GM12878 (cell line): ENCODE measurements around the gene HUNK.

Experiments
- CTCF ChIP-seq, 3 experiments: IDR thresholded peaks in 2 of 3; conservative IDR thresholded peaks in 1 of 3; 2 replicates each; pipeline ENCODE4 v1.5.1; 2011; ENCODE audit warnings: low read depth in 3 of 3, low read length in 3 of 3, mild to moderate bottlenecking in 3 of 3, control low read depth in 2 of 3, moderate library complexity in 2 of 3, inconsistent platforms in 1 of 3, mixed read lengths in 1 of 3; ENCODE audit not compliant: control insufficient read depth in 2 of 3, insufficient read depth in 1 of 3; ENCODE audit errors: extremely low read depth in 1 of 3
- E2F4 ChIP-seq: IDR thresholded peaks from 2 replicates; pipeline ENCODE4 v1.6.1; 2012; ENCODE audit warnings: low read depth, low read length, improper control_type of control experiment
- GABPA ChIP-seq: IDR thresholded peaks from 2 replicates; pipeline ENCODE4 v1.6.1; 2014; ENCODE audit warnings: antibody characterized with exemption, low read depth, mild to moderate bottlenecking, inconsistent platforms
- POLR2A ChIP-seq: IDR thresholded peaks from 2 replicates; pipeline ENCODE4 v1.6.1; 2011; ENCODE audit warnings: low read depth, mild to moderate bottlenecking, low read length
- POLR2AphosphoS5 ChIP-seq: IDR thresholded peaks from 2 replicates; pipeline ENCODE4 v1.6.1; 2011; ENCODE audit warnings: mild to moderate bottlenecking, low read length, inconsistent platforms
- REST ChIP-seq: IDR thresholded peaks from 2 replicates; pipeline ENCODE4 v1.6.1; 2012; ENCODE audit warnings: mild to moderate bottlenecking, low read depth, low read length
- RFX5 ChIP-seq: IDR thresholded peaks from 2 replicates; pipeline ENCODE4 v1.6.1; 2011; ENCODE audit warnings: low read depth, low read length, improper control_type of control experiment
- SMC3 ChIP-seq: IDR thresholded peaks from 2 replicates; pipeline ENCODE4 v1.6.1; 2011; ENCODE audit warnings: low read length, improper control_type of control experiment, borderline replicate concordance
- TCF12 ChIP-seq: IDR thresholded peaks from 2 replicates; pipeline ENCODE4 v1.6.1; 2011; ENCODE audit warnings: low read depth, mild to moderate bottlenecking, low read length
- ZBTB33 ChIP-seq: fragments of 450-650 bp; IDR thresholded peaks from 2 replicates; pipeline ENCODE4 v1.6.1; 2017; ENCODE audit warnings: mild to moderate bottlenecking
- ZNF384 ChIP-seq: IDR thresholded peaks from 2 replicates; pipeline ENCODE4 v1.6.1; 2012; ENCODE audit warnings: low read depth, mild to moderate bottlenecking, low read length, improper control_type of control experiment, borderline replicate concordance

GRCh38 chr21:31869750-31870149 lies 3.1 kb upstream of the HUNK start:
- TF ChIP-seq SMC3, result no peak
- no peak for TF ChIP-seq E2F4
- no peak for TF ChIP-seq TCF12
- TF ChIP-seq ZNF384, result no peak
- no peak for TF ChIP-seq POLR2A
- TF ChIP-seq CTCF (IDR thresholded peaks at IDR 0.05 in 2 of 3, conservative IDR thresholded peaks at IDR 0.05 in 1 of 3; ENCODE audit: control insufficient read depth in 2 of 3, extremely low read depth in 1 of 3, insufficient read depth in 1 of 3, low read depth in 3 of 3, low read length in 3 of 3), result no peak
- TF ChIP-seq RFX5, result no peak
- TF ChIP-seq POLR2AphosphoS5, result no peak
- no peak for TF ChIP-seq ZBTB33
- TF ChIP-seq REST, result no peak
- TF ChIP-seq GABPA, result no peak
